Uterus (tissue), 4 donors: Measurements from ENCODE around the gene STAMBPL1. TPM values are rescaled to one million over a fixed set of nuclear protein-coding genes. Genes with fewer than 3 reads are reported as not detected.
A peak's percentile ranks its signal among the peaks of the same experiment; 100 is the strongest.

ENCODE experiments used
- DNase-seq, 2 donors: peaks; one replicate each; pipeline ENCODE4 v3.0.0-alpha.2; 2019 to 2020
- H3K27ac ChIP-seq, 2 donors: fragments of 200-600 bp; sonication (generic); 1 replicate in 1 of 2; 2 replicates in 1 of 2; pipeline ENCODE4 v1.5.1; 2016 to 2018
- H3K27me3 ChIP-seq, 2 donors: fragments of 200-600 bp; sonication (generic); one replicate each; pipeline ENCODE4 v1.5.1; 2018 to 2019; ENCODE audit warnings: control low read depth in 1 of 2
- H3K36me3 ChIP-seq, 2 donors: fragments of 200-600 bp; sonication (generic); one replicate each; pipeline ENCODE4 v1.5.1; 2019; ENCODE audit warnings: control low read depth in 1 of 2
- H3K4me1 ChIP-seq, 2 donors: fragments of 200-600 bp; sonication (generic); one replicate each; pipeline ENCODE4 v1.5.1; 2018 to 2019; ENCODE audit warnings: control low read depth in 1 of 2
- H3K4me3 ChIP-seq, 2 donors: fragments of 200-600 bp; sonication (generic); 1 replicate in 1 of 2; 2 replicates in 1 of 2; pipeline ENCODE4 v1.5.1; 2018 to 2019; ENCODE audit warnings: mild to moderate bottlenecking in 1 of 2
- H3K9me3 ChIP-seq, 2 donors: fragments of 200-600 bp; sonication (generic); one replicate each; pipeline ENCODE4 v1.5.1; 2019; ENCODE audit warnings: control low read depth in 1 of 2
- CTCF ChIP-seq, 4 experiments: fragments of 200-600 bp in 2 of 4; fragments of 450-650 bp in 2 of 4; sonication (generic) in 2 of 4; IDR thresholded peaks; one replicate each; pipeline ENCODE4 v1.5.1; 2016 to 2019; ENCODE audit warnings: antibody characterized with exemption in 4 of 4, mild to moderate bottlenecking in 2 of 4, moderate library complexity in 1 of 4
- POLR2A ChIP-seq, 2 donors: fragments of 450-650 bp; IDR thresholded peaks; one replicate each; pipeline ENCODE4 v1.6.1; 2016; ENCODE audit warnings: antibody characterized with exemption in 2 of 2, mild to moderate bottlenecking in 1 of 2, moderate library complexity in 1 of 2
- intact Hi-C: fragments of 100-400 bp; cut with DNase I; formaldehyde crosslinking; loops from one replicate; pipeline ENCODE4 v1.15.1; 2023; ENCODE audit warnings: low total_unique reads
- total RNA-seq, 4 donors: library from RNA; depleted of rRNA in 3 of 4; stranded (reverse); fragments of >200 nt in 3 of 4; gene quantifications; one replicate each; pipeline versions ENCODE4 v1.1.0 to v1.2.4, GENCODE V29; 2014 to 2023
- donor health status: DM: yes; HTN: yes; CAD: no.

The STAMBPL1 gene
- total RNA-seq, 4 donors from 2014 or later, result 3.8 to 23.6 (median 6.5) TPM

GRCh38 chr10:88946200-88946599 lies 66.2 kb downstream of the STAMBPL1 start:
- no peaks in the 10 kb centered on the region for H3K36me3 ChIP-seq
- peaks cover 15 to 22% of the 10 kb centered on the region in 2 donors for H3K4me1 ChIP-seq
- no peak for DNase-seq
- intact Hi-C loops, result no loop called here
- no peaks in the 10 kb centered on the region for H3K27me3 ChIP-seq
- TF ChIP-seq POLR2A (IDR thresholded peaks at IDR 0.05), result no peak
- no peak for TF ChIP-seq CTCF (IDR thresholded peaks at IDR 0.05)
- H3K9me3 ChIP-seq, result no peaks in the 10 kb centered on the region
- H3K27ac ChIP-seq, result peak overlapping the region; percentile 73 to 82
- peak overlapping the region in 1 of 2 donors; percentile 10 for H3K4me3 ChIP-seq

DNA sequence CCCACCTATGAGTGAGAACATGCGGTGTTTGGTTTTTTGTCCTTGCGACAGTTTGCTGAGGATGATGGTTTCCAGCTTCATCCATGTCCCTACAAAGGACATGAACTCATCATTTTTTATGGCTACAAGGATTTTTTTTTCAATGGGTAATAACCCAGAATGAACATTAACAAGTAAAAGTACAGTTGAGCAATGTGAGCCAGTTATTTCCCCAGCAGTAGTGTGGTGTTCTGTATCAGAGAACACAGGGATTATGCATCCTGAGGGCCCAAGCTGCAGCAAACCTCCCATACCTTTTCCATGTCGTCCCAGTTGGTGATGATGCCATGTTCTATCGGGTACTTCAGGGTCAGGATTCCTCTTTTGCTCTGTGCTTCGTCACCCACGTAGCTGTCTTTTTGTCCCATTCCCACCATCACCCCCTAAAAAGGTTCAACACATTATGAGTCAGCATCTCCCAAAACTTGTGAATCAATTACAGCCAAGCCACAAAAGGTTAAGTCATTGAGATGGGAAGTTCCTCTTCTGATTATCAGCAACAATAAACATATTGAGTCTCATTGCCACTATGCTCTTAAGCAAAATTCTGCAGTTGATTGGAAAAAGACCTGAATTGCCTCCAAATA lies 67.0 kb downstream of the STAMBPL1 start:
- TF ChIP-seq CTCF (IDR thresholded peaks at IDR 0.05) (no peak), POLR2A (IDR thresholded peaks at IDR 0.05) (no peak)
- Histone ChIP-seq H3K4me1 (peaks cover 14 to 22% of the 10 kb centered on the region in 2 donors), H3K9me3 (no peaks in the 10 kb centered on the region), H3K36me3 (no peaks in the 10 kb centered on the region), H3K4me3 (peak overlapping the region; percentile 53 to 58), H3K27me3 (no peaks in the 10 kb centered on the region), H3K27ac (peak overlapping the region; percentile 94 to 97)
- no peak for DNase-seq
- intact Hi-C loops, result no loop called here

DNA sequence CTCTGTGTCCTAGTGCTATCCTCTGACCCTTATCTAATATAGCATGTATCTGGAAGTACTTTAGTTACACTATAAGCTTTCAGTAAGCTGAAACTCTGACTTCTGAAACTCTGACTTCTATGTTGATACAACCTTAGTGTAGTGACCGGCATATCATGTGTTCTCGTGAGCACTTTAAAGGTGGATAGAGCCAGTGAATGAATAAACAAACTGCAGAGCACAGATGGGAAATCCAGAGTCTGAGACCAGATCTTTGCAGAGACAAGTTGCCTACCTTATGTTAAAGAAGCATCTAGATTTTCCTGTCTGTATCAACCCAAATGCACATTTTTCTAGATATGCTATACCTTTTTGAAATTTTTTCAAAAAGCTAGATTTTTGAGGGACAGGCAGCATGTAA lies 69.0 kb downstream of the STAMBPL1 start:
- H3K36me3 ChIP-seq, result no peaks in the 10 kb centered on the region

DNA sequence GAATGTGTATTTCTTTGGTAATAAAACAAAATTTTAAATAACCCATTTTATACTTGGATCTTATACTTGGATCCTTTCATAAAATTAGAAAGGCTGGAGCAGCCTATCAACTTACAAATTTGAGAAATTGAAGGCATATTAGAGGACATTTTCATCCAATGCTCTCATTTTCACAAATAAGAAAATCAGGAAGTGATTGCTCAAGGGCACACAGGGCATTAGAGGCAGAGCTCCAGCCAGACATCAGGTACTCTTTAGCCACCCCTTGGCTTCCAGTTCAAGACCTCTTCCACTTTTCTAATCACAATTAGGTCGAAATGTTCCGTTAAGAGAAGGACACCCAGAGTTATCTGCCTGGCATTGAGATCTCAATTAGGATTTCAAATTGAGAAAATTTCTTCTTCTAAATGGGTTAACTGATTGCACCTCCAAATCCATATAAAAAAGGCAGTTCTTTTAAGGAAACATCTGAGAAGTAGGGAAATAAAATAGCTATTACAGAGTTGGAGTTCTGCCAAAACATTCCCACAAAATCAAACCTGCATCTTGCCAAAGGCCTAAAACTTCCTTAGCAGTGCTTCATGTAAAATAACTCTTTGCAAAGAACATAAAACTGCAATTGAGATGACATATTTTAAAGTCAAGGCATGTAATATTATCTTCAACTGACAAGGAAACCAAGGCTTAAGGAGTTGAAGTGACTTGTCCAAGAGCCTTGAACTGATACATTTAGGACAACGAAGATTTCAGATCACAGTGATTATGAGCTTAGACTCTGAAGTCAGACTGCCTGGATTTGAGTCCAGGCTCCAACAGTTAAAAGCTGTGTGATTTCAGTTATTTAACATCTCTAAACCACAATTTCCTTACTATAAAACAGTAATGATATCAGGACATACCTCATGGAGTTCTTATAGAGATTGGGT lies 70.1 kb downstream of the STAMBPL1 start:
- Histone ChIP-seq H3K9me3 (no peaks in the 10 kb centered on the region), H3K4me1 (peaks cover 0 to 20% of the 10 kb centered on the region in 2 donors), H3K36me3 (no peaks in the 10 kb centered on the region), H3K27me3 (no peaks in the 10 kb centered on the region), H3K4me3 (peak overlapping the region; percentile 53 to 58), H3K27ac (peak overlapping the region; percentile 94 to 97)
- TF ChIP-seq CTCF (IDR thresholded peaks at IDR 0.05) (no peak), POLR2A (IDR thresholded peaks at IDR 0.05) (no peak)
- DNase-seq, result no peak
- intact Hi-C loops, result no loop called here

More for the DNA sequence above, 69.0 kb downstream of the STAMBPL1 start:
- Histone ChIP-seq H3K27me3 (no peaks in the 10 kb centered on the region), H3K4me3 (peak overlapping the region; percentile 53 to 58), H3K27ac (peak overlapping the region; percentile 94 to 97), H3K9me3 (no peaks in the 10 kb centered on the region), H3K4me1 (peaks cover 8 to 20% of the 10 kb centered on the region in 2 donors)
- DNase-seq, result no peak
- TF ChIP-seq POLR2A (IDR thresholded peaks at IDR 0.05) (no peak), CTCF (IDR thresholded peaks at IDR 0.05) (no peak)
- intact Hi-C loops, result no loop called here

DNA sequence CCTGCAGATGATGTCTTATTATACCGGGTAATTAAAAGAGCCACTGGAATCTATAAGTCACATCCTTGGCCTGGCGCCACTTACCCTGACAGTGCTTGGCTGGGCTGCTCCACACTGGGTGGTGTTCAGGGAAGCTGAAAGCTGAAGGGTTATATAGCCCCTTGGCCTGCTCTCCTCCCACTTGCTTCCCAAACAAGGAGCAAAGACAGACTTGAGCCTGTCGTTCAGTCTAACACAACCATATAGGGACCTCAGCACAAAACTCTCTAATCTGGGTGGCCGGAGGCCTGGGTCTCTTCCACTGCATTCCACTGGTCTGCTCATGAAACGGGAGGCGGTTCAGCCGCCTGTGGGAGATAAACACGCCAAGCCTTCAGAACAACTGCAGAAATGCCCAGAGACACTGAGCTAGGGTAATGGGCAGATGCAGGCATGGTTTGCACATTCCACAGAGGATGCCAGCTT lies 72.6 kb downstream of the STAMBPL1 start, which contains the start of gene ACTA2:
TSS of gene ACTA2 (minus strand) at position 127 of the 465 bp plus-strand sequence. CDS start 3,843 bp downstream, outside the sequence.
- peak within 1 kb of the TSS; percentile 53 to 58 for H3K4me3 ChIP-seq
- intact Hi-C loops, result no loop called here

More for the DNA sequence above, 72.6 kb downstream of the STAMBPL1 start, which contains the start of gene ACTA2:
- peak; percentile 87 to 95 for DNase-seq
- H3K36me3 ChIP-seq, result no peaks in the 10 kb centered on the region
- TF ChIP-seq CTCF (IDR thresholded peaks at IDR 0.05), result no peak
- peak; percentile 81 to 91 for TF ChIP-seq POLR2A (IDR thresholded peaks at IDR 0.05)
- H3K9me3 ChIP-seq, result no peaks in the 10 kb centered on the region
- peak within 1 kb of the TSS; percentile 94 to 97 for H3K27ac ChIP-seq
- H3K27me3 ChIP-seq, result no peaks in the 10 kb centered on the region
- peaks cover 0 to 4% of the 10 kb centered on the region in 2 donors for H3K4me1 ChIP-seq
